Ovary (tissue), 3 donors: ENCODE measurements around the gene PLXNA3.

Experiments
- CTCF ChIP-seq, 3 donors: fragments of 450-650 bp in 2 of 3; fragments of 200-600 bp in 1 of 3; IDR thresholded peaks; one replicate each; pipeline versions ENCODE4 v1.5.1 to v1.8.0; 2016 to 2022; ENCODE audit warnings: antibody characterized with exemption in 3 of 3, mild to moderate bottlenecking in 1 of 3
- EP300 ChIP-seq: sonication (generic); formaldehyde crosslinking; IDR thresholded peaks from one replicate; pipeline ENCODE4 v1.6.1; 2017; ENCODE audit warnings: antibody characterized with exemption
- POLR2A ChIP-seq: fragments of 450-650 bp; IDR thresholded peaks from one replicate; pipeline ENCODE4 v1.6.1; 2017; ENCODE audit warnings: antibody characterized with exemption, mild to moderate bottlenecking, moderate library complexity
- donor health status: DM: no; HTN: no; CAD: no.

- TF ChIP-seq CTCF (IDR thresholded peaks at IDR 0.05) (no peak), POLR2A (no peak), EP300 (no peak)
Measured at GRCh38 chrX:154450312-154450711, 7.8 kb upstream of the PLXNA3 start.
